Activated naive CD8-positive, alpha-beta T cell treated with anti-CD3 and anti-CD28 coated beads, Interleukin-2, amount 50 U/mL, for 16 hours (primary cell): Measurements from ENCODE around the gene COL19A1.
"Not testable (repeated sequence)": the region's sequence is repeated elsewhere in the genome, so short reads cannot be mapped to it uniquely, and the experiment has no call there.

Experiments used
- DNase-seq: peaks from one replicate; pipeline ENCODE4 v3.0.0-alpha.2; 2020; ENCODE audit warnings: low read depth, low spot score

COL19A1 gene

GRCh38 chr6:69866351-69866769, at the start of gene COL19A1:
Gene COL19A1, plus strand, starts transcription at chr6:69866556. Its CDS starts 13,012 bp downstream, at chr6:69879568.
- no peak for DNase-seq

- no peak for DNase-seq
Measured at GRCh38 chr6:69816569-69816968, 49.8 kb upstream of the COL19A1 start.

- DNase-seq, result no peak
Measured at GRCh38 chr6:69817358-69817757, 49.0 kb upstream of the COL19A1 start.

- DNase-seq, result no peak
Measured at GRCh38 chr6:69818223-69818930, 48.0 kb upstream of the COL19A1 start.

GRCh38 chr6:69819138-69819537, 47.2 kb upstream of the COL19A1 start:
- DNase-seq, result no peak

GRCh38 chr6:69820018-69820417, 46.3 kb upstream of the COL19A1 start:
- DNase-seq, result no peak

GRCh38 chr6:69820438-69820837, 45.9 kb upstream of the COL19A1 start:
- DNase-seq, result no peak

GRCh38 chr6:69824355-69824754, 42.0 kb upstream of the COL19A1 start:
- DNase-seq, result not testable (repeated sequence)

- no peak for DNase-seq
Measured at GRCh38 chr6:69825904-69826303, 40.5 kb upstream of the COL19A1 start.

- DNase-seq, result no peak
Measured at GRCh38 chr6:69827276-69827893, 39.0 kb upstream of the COL19A1 start.

- DNase-seq, result no peak
Measured at GRCh38 chr6:69832558-69832957, 33.8 kb upstream of the COL19A1 start.

GRCh38 chr6:69835414-69836179, 30.8 kb upstream of the COL19A1 start:
- no peak for DNase-seq

- no peak for DNase-seq
Measured at GRCh38 chr6:69841862-69842261, 24.5 kb upstream of the COL19A1 start.

GRCh38 chr6:69843189-69843588, 23.2 kb upstream of the COL19A1 start:
- no peak for DNase-seq

GRCh38 chr6:69846312-69846711, 20.0 kb upstream of the COL19A1 start:
- DNase-seq, result no peak

GRCh38 chr6:69846770-69847491, 19.4 kb upstream of the COL19A1 start:
- DNase-seq, result no peak

GRCh38 chr6:69847492-69847788, 18.9 kb upstream of the COL19A1 start:
- no peak for DNase-seq

GRCh38 chr6:69848552-69848951, 17.8 kb upstream of the COL19A1 start:
- no peak for DNase-seq

- no peak for DNase-seq
Measured at GRCh38 chr6:69852706-69853105, 13.7 kb upstream of the COL19A1 start.

GRCh38 chr6:69861986-69862385, 4.4 kb upstream of the COL19A1 start:
- no peak for DNase-seq

GRCh38 chr6:69863766-69864165, 2.6 kb upstream of the COL19A1 start:
- DNase-seq, result no peak

- DNase-seq, result no peak
Measured at GRCh38 chr6:69865126-69865525, 1.2 kb upstream of the COL19A1 start.
